GM10248 (cell line): ENCODE measurements around the gene POLA1.

Source experiments
- CTCF ChIA-PET: fragments of 300-600 bp; sonication (Branson Sonifier 250); formaldehyde crosslinking; extraction: SDS; loops from one replicate; lab custom pipeline; 2021; ENCODE audit warnings: antibody characterized with exemption; lab: Yijun Ruan, JAX
- POLR2A ChIA-PET: fragments of 350-650 bp; sonication (Branson Sonifier 250); formaldehyde crosslinking; extraction: SDS; loops from one replicate; lab custom pipeline; 2020; ENCODE audit warnings: antibody characterized with exemption; lab: Yijun Ruan, JAX
- DNase-seq: peaks from one replicate; pipeline ENCODE4 v3.0.0; 2012; ENCODE audit errors: extremely low spot score
- TF ChIP-seq, protein P1 (sequence below): IDR thresholded peaks from 2 replicates; pipeline ENCODE4 v1.5.1; 2012; ENCODE audit warnings: mild to moderate bottlenecking, low read depth; ENCODE audit errors: extremely low read depth, missing control alignments, control extremely low read depth

Gene POLA1

DNA sequence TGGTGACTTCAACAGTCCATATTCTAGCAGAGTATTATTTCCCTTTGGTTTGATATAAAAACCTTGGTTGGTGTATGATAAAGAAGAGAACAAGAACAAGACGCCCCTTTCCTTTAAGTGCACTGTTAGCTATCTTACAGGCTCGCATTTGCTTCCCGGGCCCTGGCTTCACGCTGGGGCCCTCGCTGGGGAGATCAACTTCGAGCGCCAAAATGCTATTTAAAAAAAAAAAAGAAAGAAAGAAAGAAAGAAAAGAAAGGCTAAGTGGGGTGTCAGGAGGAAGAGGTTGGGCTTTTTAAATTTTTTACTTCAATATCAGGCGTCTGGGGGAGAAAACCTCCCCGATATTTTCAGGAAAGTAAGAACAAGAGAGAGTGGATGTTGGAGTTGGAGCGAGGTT lies 310.3 kb downstream of the POLA1 start:
- TF ChIP-seq, protein P1, sequence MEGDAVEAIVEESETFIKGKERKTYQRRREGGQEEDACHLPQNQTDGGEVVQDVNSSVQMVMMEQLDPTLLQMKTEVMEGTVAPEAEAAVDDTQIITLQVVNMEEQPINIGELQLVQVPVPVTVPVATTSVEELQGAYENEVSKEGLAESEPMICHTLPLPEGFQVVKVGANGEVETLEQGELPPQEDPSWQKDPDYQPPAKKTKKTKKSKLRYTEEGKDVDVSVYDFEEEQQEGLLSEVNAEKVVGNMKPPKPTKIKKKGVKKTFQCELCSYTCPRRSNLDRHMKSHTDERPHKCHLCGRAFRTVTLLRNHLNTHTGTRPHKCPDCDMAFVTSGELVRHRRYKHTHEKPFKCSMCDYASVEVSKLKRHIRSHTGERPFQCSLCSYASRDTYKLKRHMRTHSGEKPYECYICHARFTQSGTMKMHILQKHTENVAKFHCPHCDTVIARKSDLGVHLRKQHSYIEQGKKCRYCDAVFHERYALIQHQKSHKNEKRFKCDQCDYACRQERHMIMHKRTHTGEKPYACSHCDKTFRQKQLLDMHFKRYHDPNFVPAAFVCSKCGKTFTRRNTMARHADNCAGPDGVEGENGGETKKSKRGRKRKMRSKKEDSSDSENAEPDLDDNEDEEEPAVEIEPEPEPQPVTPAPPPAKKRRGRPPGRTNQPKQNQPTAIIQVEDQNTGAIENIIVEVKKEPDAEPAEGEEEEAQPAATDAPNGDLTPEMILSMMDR: no peak
- POLR2A ChIA-PET: no interaction called here
- CTCF ChIA-PET: interaction anchor here (1.3 to 2.8 kb wide), 2 partner anchors 17 to 165 kb away, joined by 3 to 7 read pairs; no protein-coding TSS in a partner anchor
- no peak for DNase-seq

DNA sequence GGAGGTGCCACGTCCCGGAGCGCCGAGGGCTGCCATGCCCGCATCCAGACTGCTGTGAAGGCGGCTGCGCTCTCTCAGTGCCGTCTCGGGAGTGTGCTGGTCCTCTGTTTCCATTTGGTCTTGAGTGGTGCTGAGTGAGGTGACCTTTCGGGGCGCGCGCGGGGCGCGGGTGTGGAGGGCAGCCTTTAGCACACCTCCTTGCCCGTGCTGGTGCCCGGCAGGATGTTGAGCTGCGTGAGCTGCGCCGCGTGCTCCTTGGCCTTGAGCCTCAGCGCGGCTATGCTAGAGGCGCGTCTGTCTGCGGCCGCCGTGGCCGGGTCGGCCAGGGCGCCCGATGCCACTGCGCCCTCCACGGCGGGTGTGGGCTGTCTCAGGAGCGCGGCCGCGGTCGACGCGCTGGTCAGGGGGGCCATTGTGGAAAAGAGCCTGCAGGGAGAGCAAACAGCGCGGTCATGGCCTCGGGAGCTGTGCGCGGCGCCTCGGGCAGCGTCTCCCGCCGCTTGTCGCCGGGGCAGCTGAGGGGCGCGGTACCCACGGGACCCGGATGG lies 310.8 kb downstream of the POLA1 start:
- ChIA-PET POLR2A (no interaction called here), CTCF (interaction anchor here (0.8 to 2.8 kb wide), 3 partner anchors 16 to 165 kb away, joined by 3 to 7 read pairs (median 3); no protein-coding TSS in a partner anchor)
- DNase-seq: no peak
- TF ChIP-seq, protein P1: no peak

DNA sequence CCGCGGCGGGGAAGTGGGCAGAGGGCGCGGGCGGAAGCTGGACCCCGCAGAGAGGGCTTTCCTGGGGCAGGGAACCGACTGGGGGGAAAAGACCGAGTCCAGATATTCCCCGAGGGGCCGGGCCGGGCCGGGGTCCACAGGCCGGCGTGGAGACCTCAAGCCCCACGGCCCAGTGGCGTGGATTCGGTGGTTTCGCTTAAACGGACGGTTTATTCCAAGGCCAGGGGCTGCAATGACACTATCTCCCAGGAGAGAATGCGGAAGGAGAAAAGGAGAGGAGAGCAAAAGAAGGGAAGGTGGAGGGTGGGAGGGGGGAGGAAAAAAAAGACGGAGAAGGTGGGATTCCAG lies 311.3 kb downstream of the POLA1 start:
- ChIA-PET POLR2A (no interaction called here), CTCF (interaction anchor here (0.8 to 2.8 kb wide), 3 partner anchors 15 to 167 kb away, joined by 3 to 7 read pairs (median 3); no protein-coding TSS in a partner anchor)
- DNase-seq: no peak
- TF ChIP-seq, protein P1: no peak

DNA sequence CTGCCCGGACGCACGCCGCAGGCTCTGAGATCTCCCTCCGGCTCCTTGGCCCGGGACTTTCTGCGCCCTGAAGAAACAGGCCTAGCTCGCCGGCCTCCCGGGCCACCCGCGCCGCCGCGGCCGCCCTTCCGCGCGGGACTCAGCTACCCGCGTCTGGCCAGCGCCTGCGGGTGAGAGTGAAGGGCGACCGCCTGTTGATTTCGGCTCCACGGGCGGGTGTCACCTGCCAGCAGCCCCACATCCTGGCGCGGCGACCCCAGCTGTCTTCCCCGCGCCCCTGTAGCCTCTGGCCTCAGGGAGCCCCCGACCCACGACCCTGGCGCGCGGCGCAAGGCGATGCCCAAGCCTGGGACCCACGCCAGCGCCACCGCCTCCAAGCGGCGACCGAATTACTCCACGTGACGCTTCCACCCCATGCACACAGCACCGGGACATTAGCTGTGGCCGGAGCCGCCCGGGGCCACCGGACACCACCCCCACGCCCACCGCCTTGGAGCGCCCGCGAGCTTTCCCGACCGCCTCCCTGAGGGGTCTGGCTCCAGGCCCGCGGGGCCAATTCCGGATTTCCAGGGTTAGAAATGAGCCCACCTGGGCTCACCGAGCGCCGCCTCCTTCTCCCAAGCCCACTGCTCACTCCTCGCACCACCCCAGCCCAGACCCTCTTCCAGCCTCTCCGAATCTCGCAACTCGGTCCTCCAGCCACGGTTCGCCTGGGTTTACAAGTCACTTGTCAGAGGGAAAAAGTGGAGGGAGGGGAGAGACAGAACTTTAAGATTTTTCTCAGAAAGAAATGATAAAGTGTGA lies 311.9 kb downstream of the POLA1 start:
- TF ChIP-seq, protein P1: no peak
- ChIA-PET CTCF (interaction anchor here (0.8 to 1.1 kb wide), 2 partner anchors 15 to 167 kb away, joined by 3 read pairs; no protein-coding TSS in a partner anchor), POLR2A (no interaction called here)
- DNase-seq: no peak

DNA sequence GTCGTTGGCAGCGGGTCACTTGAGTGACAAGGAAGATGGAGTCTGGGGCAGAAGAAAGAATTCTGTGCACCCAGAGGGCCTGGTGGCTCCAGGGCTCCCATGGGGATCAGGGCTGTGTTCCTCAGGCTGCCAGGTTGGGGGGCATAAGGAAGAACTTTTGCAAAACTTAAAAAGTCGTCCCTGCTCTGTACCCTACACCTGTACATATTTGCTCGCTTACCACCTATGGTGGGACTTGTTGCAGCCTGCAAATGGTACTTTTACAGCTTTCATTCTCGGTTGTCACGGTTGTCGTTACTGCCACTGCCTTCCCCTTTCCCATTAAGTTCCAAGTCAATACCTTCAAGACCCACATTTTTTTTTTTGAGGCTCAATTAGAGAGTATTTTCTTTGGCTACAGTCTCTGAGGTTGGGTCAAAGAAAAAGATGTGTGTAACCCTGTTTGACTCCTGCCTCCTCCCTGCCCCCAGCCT lies 312.9 kb downstream of the POLA1 start:
- ChIA-PET CTCF (no interaction called here), POLR2A (no interaction called here)
- DNase-seq: no peak
- TF ChIP-seq, protein P1: no peak
